ENCODE results near the gene SGTB.
"Not testable (repeated sequence)": the region's sequence is repeated elsewhere in the genome, so short reads cannot be mapped to it uniquely, and the experiment has no call there.

The SGTB gene

DNA sequence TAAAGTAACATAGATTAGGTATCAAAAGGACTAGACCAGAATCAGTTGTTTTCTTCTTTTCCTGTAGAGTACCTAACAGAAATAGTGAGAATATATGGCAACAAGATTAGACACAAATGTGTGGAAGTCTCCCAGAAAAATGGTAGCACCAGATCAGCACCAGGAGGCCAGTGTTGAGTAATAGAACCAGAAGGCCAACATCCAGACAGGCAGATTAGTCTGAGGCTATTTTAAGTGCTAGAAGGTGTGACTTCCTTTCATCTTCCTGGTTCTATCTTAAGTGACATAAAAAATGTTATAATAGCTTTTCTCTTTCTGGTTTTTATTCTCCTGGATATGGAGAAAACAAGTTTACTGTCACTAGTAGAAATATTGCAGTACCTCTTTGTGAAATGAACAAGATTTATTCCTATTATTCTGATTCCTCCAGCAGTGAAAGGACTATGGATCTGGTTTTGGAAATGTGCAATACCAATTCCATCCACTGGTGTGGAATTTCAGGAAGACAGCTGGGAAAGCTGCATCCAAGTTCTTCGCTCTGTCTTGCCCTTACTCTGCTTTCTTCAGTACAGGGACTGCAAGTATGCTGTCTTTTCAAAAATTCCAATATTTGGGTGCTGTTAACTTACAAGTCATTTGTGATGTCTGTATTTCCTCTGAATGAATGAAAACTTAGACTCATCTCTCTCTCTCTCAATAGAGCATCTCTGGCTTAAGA, 57.9 kb downstream of the SGTB start:
- Mint-ChIP-seq H3K4me1 (ENCODE audit: low read depth) (peaks cover 3% of the 10 kb centered on the region), H3K36me3 (ENCODE audit: low read depth) (peaks cover 40% of the 10 kb centered on the region), H3K27ac (peak overlapping the region; percentile 69), H3K27me3 (no peaks in the 10 kb centered on the region), H3K4me3 (no peak overlapping the region), H3K9me3 (no peaks in the 10 kb centered on the region)

- Mint-ChIP-seq H3K9me3 (no peaks in the 10 kb centered on the region), H3K27me3 (no peaks in the 10 kb centered on the region), H3K27ac (no peak overlapping the region), H3K4me3 (no peak overlapping the region), H3K36me3 (ENCODE audit: low read depth) (peaks cover 26% of the 10 kb centered on the region), H3K4me1 (ENCODE audit: low read depth) (no peaks in the 10 kb centered on the region)
Measured at GRCh38 chr5:65654713-65655112, 67.2 kb downstream of the SGTB start.

GRCh38 chr5:65651144-65651543, 70.8 kb downstream of the SGTB start:
- Mint-ChIP-seq H3K27ac (no peak overlapping the region), H3K9me3 (no peaks in the 10 kb centered on the region), H3K27me3 (no peaks in the 10 kb centered on the region), H3K4me3 (no peak overlapping the region), H3K36me3 (ENCODE audit: low read depth) (peaks cover 32% of the 10 kb centered on the region), H3K4me1 (ENCODE audit: low read depth) (no peaks in the 10 kb centered on the region)

GRCh38 chr5:65647941-65648340, 74.0 kb downstream of the SGTB start:
- H3K9me3 Mint-ChIP-seq = no peaks in the 10 kb centered on the region
- H3K4me3 Mint-ChIP-seq = no peak overlapping the region
- H3K27me3 Mint-ChIP-seq = no peaks in the 10 kb centered on the region
- H3K36me3 Mint-ChIP-seq (ENCODE audit: low read depth) = peaks cover 43% of the 10 kb centered on the region
- H3K27ac Mint-ChIP-seq = no peak overlapping the region
- no peaks in the 10 kb centered on the region for H3K4me1 Mint-ChIP-seq (ENCODE audit: low read depth)

DNA sequence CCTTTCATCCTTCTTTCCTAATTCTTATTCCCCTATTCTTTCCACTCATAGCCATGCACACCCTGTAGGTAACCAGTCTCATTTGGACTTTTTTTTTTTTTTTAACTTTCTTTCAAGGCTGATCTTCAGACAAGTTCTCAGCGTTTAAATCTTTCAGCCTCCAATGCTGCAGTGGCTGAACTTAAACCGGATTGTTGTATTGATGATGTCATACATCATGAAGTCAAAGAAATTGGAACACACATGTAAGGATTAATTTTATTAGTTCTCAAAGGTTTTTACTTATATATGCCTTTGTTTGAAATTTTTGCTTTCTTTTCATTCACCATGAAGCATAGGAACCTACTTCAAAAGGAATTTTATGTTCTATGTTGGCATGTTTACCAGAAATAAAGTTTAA, 75.0 kb downstream of the SGTB start:
- Mint-ChIP-seq H3K27me3 (no peaks in the 10 kb centered on the region), H3K4me3 (no peak overlapping the region), H3K9me3 (no peaks in the 10 kb centered on the region), H3K4me1 (ENCODE audit: low read depth) (no peaks in the 10 kb centered on the region), H3K36me3 (ENCODE audit: low read depth) (peaks cover 38% of the 10 kb centered on the region), H3K27ac (no peak overlapping the region)

DNA sequence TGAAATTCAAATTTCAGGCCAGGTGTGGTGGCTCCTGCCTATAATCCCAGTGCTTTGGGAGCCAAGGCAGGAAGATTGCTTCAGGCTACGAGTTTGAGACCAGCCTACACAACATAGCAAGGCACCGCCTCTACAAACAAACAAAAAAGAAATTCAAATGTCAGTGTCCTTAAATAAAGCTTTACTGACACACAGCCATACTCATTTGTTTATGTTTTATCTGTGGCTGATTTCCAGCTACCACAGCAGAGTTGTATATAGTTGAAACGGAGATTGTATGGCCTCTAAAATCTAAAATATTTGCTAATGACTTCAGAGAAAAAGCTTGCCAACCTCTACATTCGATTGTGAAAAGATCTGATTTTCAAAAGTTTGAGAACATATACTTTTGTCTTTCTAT, 81.7 kb downstream of the SGTB start:
- H3K9me3 Mint-ChIP-seq = no peaks in the 10 kb centered on the region
- H3K4me1 Mint-ChIP-seq (ENCODE audit: low read depth) = no peaks in the 10 kb centered on the region
- peaks cover 39% of the 10 kb centered on the region for H3K36me3 Mint-ChIP-seq (ENCODE audit: low read depth)
- no peaks in the 10 kb centered on the region for H3K27me3 Mint-ChIP-seq
- H3K27ac Mint-ChIP-seq = no peak overlapping the region
- H3K4me3 Mint-ChIP-seq = no peak overlapping the region

- Mint-ChIP-seq H3K27ac (no peak overlapping the region), H3K36me3 (ENCODE audit: low read depth) (peaks cover 26% of the 10 kb centered on the region), H3K4me1 (ENCODE audit: low read depth) (peaks cover 23% of the 10 kb centered on the region), H3K9me3 (no peaks in the 10 kb centered on the region), H3K4me3 (no peak overlapping the region), H3K27me3 (no peaks in the 10 kb centered on the region)
Measured at GRCh38 chr5:65630981-65631380, 90.9 kb downstream of the SGTB start.

- peaks cover 19% of the 10 kb centered on the region for H3K36me3 Mint-ChIP-seq (ENCODE audit: low read depth)
- H3K27ac Mint-ChIP-seq = peak overlapping the region; percentile 97
- H3K27me3 Mint-ChIP-seq = no peaks in the 10 kb centered on the region
- H3K9me3 Mint-ChIP-seq = no peaks in the 10 kb centered on the region
- peak overlapping the region; percentile 94 for H3K4me3 Mint-ChIP-seq
- peaks cover 50% of the 10 kb centered on the region for H3K4me1 Mint-ChIP-seq (ENCODE audit: low read depth)
Measured at GRCh38 chr5:65625743-65626142, 96.2 kb downstream of the SGTB start.

DNA sequence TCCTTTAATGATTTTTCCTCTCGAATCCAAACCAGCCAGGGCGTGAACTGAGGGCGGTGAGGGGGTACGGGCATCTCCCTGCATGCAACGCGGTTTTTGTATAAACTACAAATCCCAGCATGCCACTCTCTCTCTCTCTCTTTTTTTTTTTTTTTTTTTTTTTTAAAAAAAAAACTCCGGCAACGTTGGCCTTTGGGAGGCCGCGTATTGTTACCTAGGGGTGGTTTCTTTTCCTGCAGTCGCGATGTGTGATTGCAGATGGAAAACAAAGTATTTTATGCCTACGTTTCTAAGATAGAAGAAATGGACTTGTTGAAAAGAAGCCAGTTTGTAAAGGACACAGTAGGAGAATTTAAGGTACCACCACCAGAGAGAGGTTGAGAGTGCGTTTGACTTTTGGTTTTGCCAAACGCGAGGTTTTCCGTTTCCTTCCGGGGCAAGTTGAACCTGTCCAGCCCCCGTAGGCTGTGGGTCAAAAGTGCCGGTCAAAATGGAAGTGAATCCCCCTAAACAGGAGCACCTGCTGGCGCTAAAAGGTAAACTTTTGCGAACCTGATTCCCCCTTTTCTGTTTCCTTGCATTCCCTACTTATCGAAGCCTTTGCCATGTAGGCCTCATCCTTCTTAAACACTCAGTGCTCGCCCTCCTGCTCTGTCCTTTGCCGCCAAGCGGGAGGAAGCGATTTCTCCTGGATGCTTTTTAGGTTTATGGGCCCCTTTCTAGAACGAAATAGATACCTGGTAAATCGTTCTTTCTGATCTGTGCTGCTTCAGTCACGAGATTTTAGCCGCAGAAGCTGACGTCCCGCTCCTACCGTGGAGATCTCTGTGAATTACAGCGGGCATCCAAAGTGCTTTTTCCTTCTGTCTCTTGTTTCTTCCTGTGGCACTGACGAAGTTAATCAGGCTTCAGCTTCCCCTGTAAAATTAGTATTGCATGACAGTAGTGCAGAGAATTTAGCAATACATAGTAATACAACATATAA, 97.0 kb downstream of the SGTB start, which contains the start of the genes SHLD3 and TRAPPC13:
Gene SHLD3 (plus strand): TSS at position 457 of the 985 bp plus-strand sequence. CDS start 4,561 bp downstream, outside the sequence.
Gene TRAPPC13 (plus strand): TSS at position 457 of the 985 bp plus-strand sequence. CDS start 34 bp downstream, at position 491.
- Mint-ChIP-seq H3K27ac (peak within 1 kb of the TSS; percentile 97), H3K36me3 (ENCODE audit: low read depth) (peaks cover 17% of the 10 kb centered on the region), H3K27me3 (no peaks in the 10 kb centered on the region), H3K4me3 (peak within 1 kb of the TSS; percentile 94), H3K9me3 (no peaks in the 10 kb centered on the region), H3K4me1 (ENCODE audit: low read depth) (peaks cover 49% of the 10 kb centered on the region)

- Mint-ChIP-seq H3K4me3 (peak within 1 kb of the TSS; percentile 94), H3K27ac (peak within 1 kb of the TSS; percentile 97), H3K4me1 (ENCODE audit: low read depth) (peaks cover 49% of the 10 kb centered on the region), H3K9me3 (no peaks in the 10 kb centered on the region), H3K36me3 (ENCODE audit: low read depth) (peaks cover 15% of the 10 kb centered on the region), H3K27me3 (no peaks in the 10 kb centered on the region)
Measured at GRCh38 chr5:65624025-65624570, 97.8 kb downstream of the SGTB start, which contains the start of gene TRIM23. Gene TRIM23 (minus strand): TSS chr5:65624333. CDS start chr5:65624274, 59 bp downstream.

- peak overlapping the region; percentile 97 for H3K27ac Mint-ChIP-seq
- no peaks in the 10 kb centered on the region for H3K9me3 Mint-ChIP-seq
- peaks cover 49% of the 10 kb centered on the region for H3K4me1 Mint-ChIP-seq (ENCODE audit: low read depth)
- peaks cover 15% of the 10 kb centered on the region for H3K36me3 Mint-ChIP-seq (ENCODE audit: low read depth)
- peak overlapping the region; percentile 94 for H3K4me3 Mint-ChIP-seq
- H3K27me3 Mint-ChIP-seq = no peaks in the 10 kb centered on the region
Measured at GRCh38 chr5:65623482-65623881, 98.4 kb downstream of the SGTB start.

GRCh38 chr5:65621961-65622360, 99.9 kb downstream of the SGTB start:
- H3K9me3 Mint-ChIP-seq = not testable (repeated sequence)

DNA sequence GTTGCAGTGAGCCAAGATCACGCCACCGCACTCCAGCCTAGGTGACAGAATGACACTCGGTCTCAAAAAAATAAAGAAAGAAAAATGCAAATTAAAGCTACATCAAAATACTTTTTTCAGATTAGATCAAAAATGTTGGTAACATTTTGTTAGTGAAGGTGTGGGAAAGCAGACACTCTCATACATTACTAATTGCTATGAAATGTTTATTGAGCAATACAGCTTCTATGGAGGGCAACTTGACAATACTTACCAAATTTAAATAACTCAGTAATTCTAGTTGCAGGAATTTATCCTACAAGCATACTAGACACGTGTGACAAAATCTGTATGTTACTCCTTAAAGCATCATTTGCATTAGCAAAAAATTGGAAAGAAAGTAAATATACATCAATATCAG, 101.9 kb downstream of the SGTB start:
- Mint-ChIP-seq H3K4me1 (ENCODE audit: low read depth) (peaks cover 34% of the 10 kb centered on the region), H3K27ac (no peak overlapping the region)

More at GRCh38 chr5:65621961-65622360, 99.9 kb downstream of the SGTB start:
- H3K27me3 Mint-ChIP-seq, H3K27ac Mint-ChIP-seq: not testable (repeated sequence)
- H3K36me3 Mint-ChIP-seq (ENCODE audit: low read depth) = peaks cover 18% of the 10 kb centered on the region
- H3K4me1 Mint-ChIP-seq (ENCODE audit: low read depth) = peaks cover 46% of the 10 kb centered on the region
- H3K4me3 Mint-ChIP-seq = peak overlapping the region; percentile 94

More for the DNA sequence above, 101.9 kb downstream of the SGTB start:
- Mint-ChIP-seq H3K9me3 (no peaks in the 10 kb centered on the region), H3K36me3 (ENCODE audit: low read depth) (peaks cover 29% of the 10 kb centered on the region), H3K4me3 (no peak overlapping the region), H3K27me3 (no peaks in the 10 kb centered on the region)

All from stimulated activated naive CD8-positive, alpha-beta T cell treated with anti-CD3 and anti-CD28 coated beads, Interleukin-15, Interleukin-2, amounts not matched to agents 100 ng/mL and 50 ng/mL, for 24 hours (primary cell).